ENCODE results near the gene KCTD7.
"Not testable (repeated sequence)": the region's sequence is repeated elsewhere in the genome, so short reads cannot be mapped to it uniquely, and the experiment has no call there.

DNA sequence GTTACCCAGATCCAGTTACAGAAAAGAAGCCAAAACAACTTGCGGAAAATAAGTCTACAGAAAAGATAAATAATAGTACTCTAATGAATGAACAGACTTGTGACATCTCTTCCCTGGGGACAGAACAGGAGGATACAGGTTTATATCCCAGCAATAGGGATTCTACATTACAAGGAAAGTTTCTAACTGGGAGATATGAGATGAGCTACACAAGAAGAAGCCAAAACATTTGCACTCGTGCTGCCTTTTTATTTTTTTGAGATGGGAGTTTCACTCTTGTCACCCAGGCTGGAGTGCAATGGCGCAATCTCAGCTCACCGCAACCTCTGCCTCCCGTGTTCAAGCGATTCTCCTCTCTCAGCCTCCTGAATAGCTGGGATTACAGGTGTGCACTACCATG lies 22.3 kb downstream of the KCTD7 start:
- TF ChIP-seq, protein P1, sequence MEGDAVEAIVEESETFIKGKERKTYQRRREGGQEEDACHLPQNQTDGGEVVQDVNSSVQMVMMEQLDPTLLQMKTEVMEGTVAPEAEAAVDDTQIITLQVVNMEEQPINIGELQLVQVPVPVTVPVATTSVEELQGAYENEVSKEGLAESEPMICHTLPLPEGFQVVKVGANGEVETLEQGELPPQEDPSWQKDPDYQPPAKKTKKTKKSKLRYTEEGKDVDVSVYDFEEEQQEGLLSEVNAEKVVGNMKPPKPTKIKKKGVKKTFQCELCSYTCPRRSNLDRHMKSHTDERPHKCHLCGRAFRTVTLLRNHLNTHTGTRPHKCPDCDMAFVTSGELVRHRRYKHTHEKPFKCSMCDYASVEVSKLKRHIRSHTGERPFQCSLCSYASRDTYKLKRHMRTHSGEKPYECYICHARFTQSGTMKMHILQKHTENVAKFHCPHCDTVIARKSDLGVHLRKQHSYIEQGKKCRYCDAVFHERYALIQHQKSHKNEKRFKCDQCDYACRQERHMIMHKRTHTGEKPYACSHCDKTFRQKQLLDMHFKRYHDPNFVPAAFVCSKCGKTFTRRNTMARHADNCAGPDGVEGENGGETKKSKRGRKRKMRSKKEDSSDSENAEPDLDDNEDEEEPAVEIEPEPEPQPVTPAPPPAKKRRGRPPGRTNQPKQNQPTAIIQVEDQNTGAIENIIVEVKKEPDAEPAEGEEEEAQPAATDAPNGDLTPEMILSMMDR (IDR thresholded peaks at IDR 0.05) = not testable (repeated sequence)
- not testable (repeated sequence) for TF ChIP-seq POLR2AphosphoS5 (IDR thresholded peaks at IDR 0.05; ENCODE audit: low read depth, low read length)

Measured in Panc1 (cell line).